Neuronal stem cell (in vitro differentiated cells): Measurements from ENCODE around the gene BCAS1.

ENCODE experiments used
- DNase-seq: peaks from one replicate; pipeline ENCODE4 v3.0.0-alpha.2; 2013; ENCODE audit warnings: low spot score
- H2AFZ ChIP-seq: one replicate; pipeline ENCODE4 v1.6.1; 2013; ENCODE audit warnings: mild to moderate bottlenecking, low read length, inconsistent platforms
- H2AK5ac ChIP-seq: 2 replicates; pipeline ENCODE4 v1.6.1; 2013; ENCODE audit warnings: low read depth, mild to moderate bottlenecking, inconsistent platforms, low read length, moderate library complexity, mixed read lengths
- H2BK120ac ChIP-seq: 2 replicates; pipeline ENCODE4 v1.6.1; 2013; ENCODE audit warnings: low read depth, mild to moderate bottlenecking, inconsistent platforms, low read length, moderate library complexity, mixed read lengths
- H2BK12ac ChIP-seq: one replicate; pipeline ENCODE4 v1.6.1; 2013; ENCODE audit warnings: low read length, inconsistent platforms
- H2BK15ac ChIP-seq: 2 replicates; pipeline ENCODE4 v1.6.1; 2013; ENCODE audit warnings: mild to moderate bottlenecking, low read length, inconsistent platforms, mixed read lengths
- H2BK5ac ChIP-seq: one replicate; pipeline ENCODE4 v1.6.1; 2013; ENCODE audit warnings: inconsistent platforms, mild to moderate bottlenecking, low read length, moderate library complexity
- H3K14ac ChIP-seq: one replicate; pipeline ENCODE4 v1.6.1; 2013; ENCODE audit warnings: low read length, inconsistent platforms
- H3K18ac ChIP-seq: 2 replicates; pipeline ENCODE4 v1.6.1; 2013; ENCODE audit warnings: low read length, inconsistent platforms
- H3K23ac ChIP-seq: 2 replicates; pipeline ENCODE4 v1.6.1; 2013; ENCODE audit warnings: low read depth, mild to moderate bottlenecking, mixed read lengths, low read length, inconsistent platforms; ENCODE audit not compliant: poor library complexity
- H3K27ac ChIP-seq: replicated peaks from 3 replicates; pipeline ENCODE4 v1.5.1; 2013; ENCODE audit warnings: low read length, inconsistent platforms
- H3K27me3 ChIP-seq, 3 experiments: 2 replicates each; pipeline ENCODE4 v1.6.1; 2013; ENCODE audit warnings: low read length in 3 of 3, mild to moderate bottlenecking in 2 of 3, inconsistent platforms in 1 of 3, low read depth in 1 of 3, mixed read lengths in 1 of 3, moderate library complexity in 1 of 3; ENCODE audit not compliant: control insufficient read depth in 3 of 3, insufficient read depth in 3 of 3
- H3K36me3 ChIP-seq, 2 donors: replicated peaks in 1 of 2; 2 replicates each; pipeline ENCODE4 v1.6.1; 2013; ENCODE audit warnings: low read length in 2 of 2; ENCODE audit not compliant: control insufficient read depth in 2 of 2, insufficient read depth in 2 of 2
- H3K4ac ChIP-seq: 2 replicates; pipeline ENCODE4 v1.6.1; 2013; ENCODE audit warnings: inconsistent platforms, mild to moderate bottlenecking, low read length, moderate library complexity
- H3K4me1 ChIP-seq, 2 donors: 1 replicate in 1 of 2; 2 replicates in 1 of 2; pipeline ENCODE4 v1.6.1; 2013; ENCODE audit warnings: low read length in 2 of 2, low read depth in 1 of 2; ENCODE audit not compliant: control insufficient read depth in 2 of 2, insufficient read depth in 1 of 2
- H3K4me2 ChIP-seq: one replicate; pipeline ENCODE4 v1.6.1; 2013; ENCODE audit warnings: mild to moderate bottlenecking, low read length, inconsistent platforms; ENCODE audit not compliant: insufficient read depth, poor library complexity, severe bottlenecking
- H3K4me3 ChIP-seq, 2 donors: 2 replicates each; pipeline ENCODE4 v1.5.1; 2013; ENCODE audit warnings: low read length in 2 of 2, mild to moderate bottlenecking in 2 of 2, inconsistent platforms in 1 of 2, moderate library complexity in 1 of 2
- H3K79me1 ChIP-seq: one replicate; pipeline ENCODE4 v1.6.1; 2013; ENCODE audit warnings: low read depth, mild to moderate bottlenecking, inconsistent platforms, low read length, moderate library complexity
- H3K9ac ChIP-seq: one replicate; pipeline ENCODE4 v1.6.1; 2013; ENCODE audit warnings: mild to moderate bottlenecking, low read depth, low read length, inconsistent platforms; ENCODE audit not compliant: poor library complexity
- H3K9me3 ChIP-seq, 2 donors: replicated peaks in 1 of 2; 2 replicates each; pipeline versions ENCODE3 to v1.6.1; 2013; ENCODE audit warnings: low read length in 2 of 2, mild to moderate bottlenecking in 2 of 2, inconsistent platforms in 1 of 2, low read depth in 1 of 2, mixed read lengths in 1 of 2, moderate library complexity in 1 of 2; ENCODE audit not compliant: control insufficient read depth in 2 of 2, insufficient read depth in 1 of 2
- H4K8ac ChIP-seq: one replicate; pipeline ENCODE4 v1.6.1; 2013; ENCODE audit warnings: low read depth, mild to moderate bottlenecking, inconsistent platforms, low read length, moderate library complexity
- H4K91ac ChIP-seq: one replicate; pipeline ENCODE4 v1.6.1; 2013; ENCODE audit warnings: low read length, low read depth, mild to moderate bottlenecking, inconsistent platforms; ENCODE audit not compliant: poor library complexity
- WGBS, 2 donors: extraction: QIAGEN DNeasy Blood & Tissue Kit; methylation state at CpG; one replicate each; pipeline ENCODE4 v1.1.7; 2013; ENCODE audit warnings: missing lambda C conversion rate in 2 of 2, mixed read lengths in 1 of 2; ENCODE audit not compliant: insufficient read length in 2 of 2, insufficient replicate concordance in 1 of 2; ENCODE audit errors: extremely low coverage in 2 of 2; 5-methylcytosine and 5-hydroxymethylcytosine counted together

Gene BCAS1

DNA sequence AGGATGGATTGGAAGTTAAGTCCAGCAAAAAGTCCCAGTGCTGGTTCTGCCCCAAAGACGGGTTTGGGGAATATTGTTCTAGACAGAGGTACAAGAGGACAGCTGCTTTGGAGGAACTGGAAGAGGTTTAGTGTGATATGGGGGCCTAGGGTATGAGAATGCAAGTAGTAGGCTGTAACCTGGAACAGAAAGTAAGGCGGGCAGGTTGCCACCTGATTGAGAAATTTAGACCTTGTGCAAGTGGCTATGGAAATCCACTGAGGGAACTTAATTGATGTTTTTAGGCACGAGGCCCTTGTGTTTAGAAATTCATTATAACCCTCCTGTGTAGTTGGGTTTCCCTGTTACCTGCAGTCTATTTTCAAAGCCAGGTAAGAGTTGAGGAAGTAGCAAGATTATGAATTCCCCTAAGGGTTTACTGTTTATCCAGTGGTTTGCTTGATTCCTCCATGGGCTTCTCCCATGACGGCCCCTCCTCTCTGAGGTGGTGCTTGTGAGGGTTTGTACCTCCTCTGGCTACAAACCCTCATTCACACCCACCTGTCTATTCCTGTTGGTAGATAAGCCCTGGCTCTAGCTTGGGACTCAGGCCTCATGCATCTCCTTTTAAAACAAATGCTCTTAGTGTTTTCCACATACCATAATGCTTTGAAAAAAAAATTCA is 42.0 kb upstream of the BCAS1 start:
- Histone ChIP-seq H3K4me2 (no peak overlapping the region), H2BK12ac (no peak overlapping the region), H3K4me3 (no peak overlapping the region), H3K4ac (no peak overlapping the region), H3K36me3 (no peaks in the 10 kb centered on the region), H2AFZ (no peak overlapping the region), H2BK5ac (no peak overlapping the region), H3K4me1 (no peaks in the 10 kb centered on the region), H3K79me1 (no peaks in the 10 kb centered on the region), H4K91ac (no peak overlapping the region), H3K27ac (no peak overlapping the region), H2AK5ac (no peak overlapping the region), H4K8ac (no peak overlapping the region), H3K9me3 (no peaks in the 10 kb centered on the region), H3K14ac (no peak overlapping the region), H3K27me3 (peaks cover 0 to 10% (median 0%) of the 10 kb centered on the region in 3 experiments), H3K18ac (no peak overlapping the region), H3K9ac (no peak overlapping the region), H2BK15ac (no peak overlapping the region), H3K23ac (no peak overlapping the region), H2BK120ac (no peak overlapping the region)
- no peak for DNase-seq
- WGBS, 2 donors: no CpG with 5 or more reads among the region's 4 CpGs

DNA sequence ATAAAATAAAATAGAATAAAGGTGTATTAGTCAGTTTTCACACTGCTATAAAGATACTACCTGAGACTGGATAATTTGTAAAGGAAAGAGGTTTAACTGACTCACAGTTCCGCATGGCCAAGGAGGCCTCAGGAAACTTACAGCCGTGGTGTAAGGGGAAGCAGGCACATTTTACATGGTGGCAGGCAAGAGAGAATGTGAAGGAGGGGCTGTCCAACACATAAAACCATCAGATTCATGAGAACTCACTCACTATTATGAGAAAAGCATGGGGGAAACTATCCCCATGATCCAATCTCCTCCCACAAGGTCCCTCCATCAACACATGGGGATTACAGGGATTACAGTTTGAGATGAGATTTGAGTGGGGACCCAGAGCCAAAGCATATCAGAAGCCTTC is 41.1 kb upstream of the BCAS1 start:
- no peaks in the 10 kb centered on the region for H3K9me3 ChIP-seq
- no peak for DNase-seq
- H3K14ac ChIP-seq: no peak overlapping the region
- H3K4ac ChIP-seq: no peak overlapping the region
- H3K27ac ChIP-seq: no peak overlapping the region
- peaks cover 0 to 10% (median 0%) of the 10 kb centered on the region in 3 experiments for H3K27me3 ChIP-seq
- no peak overlapping the region for H4K91ac ChIP-seq
- no peak overlapping the region for H2AFZ ChIP-seq
- no peak overlapping the region for H3K23ac ChIP-seq
- no peaks in the 10 kb centered on the region for H3K79me1 ChIP-seq
- no peak overlapping the region for H2BK5ac ChIP-seq
- no peak overlapping the region for H2BK15ac ChIP-seq
- no peaks in the 10 kb centered on the region for H3K4me1 ChIP-seq
- no peak overlapping the region for H3K4me2 ChIP-seq
- no peak overlapping the region for H3K4me3 ChIP-seq
- H2BK120ac ChIP-seq: no peak overlapping the region
- H3K18ac ChIP-seq: no peak overlapping the region
- no CpG with 5 or more reads among the region's 2 CpGs for WGBS, 2 donors
- no peaks in the 10 kb centered on the region for H3K36me3 ChIP-seq
- H3K9ac ChIP-seq: no peak overlapping the region
- H2BK12ac ChIP-seq: no peak overlapping the region
- no peak overlapping the region for H2AK5ac ChIP-seq
- no peak overlapping the region for H4K8ac ChIP-seq

DNA sequence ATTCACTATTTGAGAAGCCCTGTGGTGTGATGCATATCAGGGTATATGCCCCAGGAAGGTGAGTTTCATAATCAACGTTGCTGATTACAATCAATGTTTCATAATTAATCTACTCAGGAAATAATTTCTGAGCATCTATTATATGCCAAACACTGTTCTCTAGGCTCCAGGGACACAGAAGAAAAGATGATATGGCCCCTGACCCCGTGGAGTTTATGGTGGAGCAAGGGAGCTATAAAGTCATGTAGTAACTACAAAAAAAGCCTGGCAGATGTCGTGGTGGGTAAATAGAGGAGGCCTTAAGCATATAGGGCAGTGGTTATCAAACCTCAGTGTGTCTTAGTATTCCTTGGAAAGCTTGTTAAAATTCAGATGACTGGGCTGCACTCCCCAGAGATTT is 40.1 kb upstream of the BCAS1 start:
- Histone ChIP-seq H2BK5ac (no peak overlapping the region), H3K9ac (no peak overlapping the region), H3K23ac (no peak overlapping the region), H3K4me1 (no peaks in the 10 kb centered on the region), H2AK5ac (no peak overlapping the region), H3K4me3 (no peak overlapping the region), H3K14ac (no peak overlapping the region), H2BK15ac (no peak overlapping the region), H4K91ac (no peak overlapping the region), H2AFZ (no peak overlapping the region), H3K27ac (no peak overlapping the region), H3K27me3 (peaks cover 0 to 8% (median 0%) of the 10 kb centered on the region in 3 experiments), H3K9me3 (no peaks in the 10 kb centered on the region), H3K4ac (no peak overlapping the region), H2BK120ac (no peak overlapping the region), H2BK12ac (no peak overlapping the region), H3K36me3 (no peaks in the 10 kb centered on the region), H3K4me2 (no peak overlapping the region), H3K18ac (no peak overlapping the region), H3K79me1 (no peaks in the 10 kb centered on the region), H4K8ac (no peak overlapping the region)
- WGBS, 2 donors: no CpG with 5 or more reads among the region's 3 CpGs
- DNase-seq: no peak

DNA sequence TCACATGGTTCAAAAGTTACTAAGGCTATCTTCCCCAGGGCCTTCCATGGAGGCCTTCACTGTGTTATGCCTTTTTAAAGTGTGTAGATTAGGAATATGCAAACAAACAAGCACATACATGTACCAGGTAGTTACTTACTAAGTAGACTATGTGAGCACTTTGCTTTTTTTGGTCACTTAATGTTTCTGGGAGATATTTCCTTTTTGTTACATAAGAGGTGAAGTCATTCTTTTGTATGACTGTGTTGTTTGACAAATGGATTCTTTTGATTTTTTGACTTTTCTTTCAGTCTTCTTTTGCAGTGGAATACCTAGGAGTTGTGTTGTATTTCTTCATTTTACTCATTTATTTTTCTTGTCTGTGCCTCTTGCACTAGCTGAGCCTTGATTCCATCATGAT is 39.6 kb upstream of the BCAS1 start:
- H4K8ac ChIP-seq: no peak overlapping the region

More for the DNA sequence above, 39.6 kb upstream of the BCAS1 start:
- H3K9me3 ChIP-seq: no peaks in the 10 kb centered on the region
- H4K91ac ChIP-seq: no peak overlapping the region
- H3K9ac ChIP-seq: no peak overlapping the region
- H3K27ac ChIP-seq: no peak overlapping the region
- DNase-seq: no peak
- no peak overlapping the region for H2BK5ac ChIP-seq
- H3K27me3 ChIP-seq: peaks cover 0 to 4% (median 0%) of the 10 kb centered on the region in 3 experiments
- no peak overlapping the region for H2BK15ac ChIP-seq
- no peak overlapping the region for H3K23ac ChIP-seq
- no peak overlapping the region for H2BK12ac ChIP-seq
- no peaks in the 10 kb centered on the region for H3K36me3 ChIP-seq
- no peak overlapping the region for H2BK120ac ChIP-seq
- H3K4me1 ChIP-seq: no peaks in the 10 kb centered on the region
- no peak overlapping the region for H3K14ac ChIP-seq
- H3K4ac ChIP-seq: no peak overlapping the region
- H2AK5ac ChIP-seq: no peak overlapping the region
- H3K4me3 ChIP-seq: no peak overlapping the region
- no peak overlapping the region for H2AFZ ChIP-seq
- no peak overlapping the region for H3K18ac ChIP-seq
- H3K4me2 ChIP-seq: no peak overlapping the region
- no peaks in the 10 kb centered on the region for H3K79me1 ChIP-seq
